Measurements from ENCODE around the gene MTFR1L.

MTFR1L gene

DNA sequence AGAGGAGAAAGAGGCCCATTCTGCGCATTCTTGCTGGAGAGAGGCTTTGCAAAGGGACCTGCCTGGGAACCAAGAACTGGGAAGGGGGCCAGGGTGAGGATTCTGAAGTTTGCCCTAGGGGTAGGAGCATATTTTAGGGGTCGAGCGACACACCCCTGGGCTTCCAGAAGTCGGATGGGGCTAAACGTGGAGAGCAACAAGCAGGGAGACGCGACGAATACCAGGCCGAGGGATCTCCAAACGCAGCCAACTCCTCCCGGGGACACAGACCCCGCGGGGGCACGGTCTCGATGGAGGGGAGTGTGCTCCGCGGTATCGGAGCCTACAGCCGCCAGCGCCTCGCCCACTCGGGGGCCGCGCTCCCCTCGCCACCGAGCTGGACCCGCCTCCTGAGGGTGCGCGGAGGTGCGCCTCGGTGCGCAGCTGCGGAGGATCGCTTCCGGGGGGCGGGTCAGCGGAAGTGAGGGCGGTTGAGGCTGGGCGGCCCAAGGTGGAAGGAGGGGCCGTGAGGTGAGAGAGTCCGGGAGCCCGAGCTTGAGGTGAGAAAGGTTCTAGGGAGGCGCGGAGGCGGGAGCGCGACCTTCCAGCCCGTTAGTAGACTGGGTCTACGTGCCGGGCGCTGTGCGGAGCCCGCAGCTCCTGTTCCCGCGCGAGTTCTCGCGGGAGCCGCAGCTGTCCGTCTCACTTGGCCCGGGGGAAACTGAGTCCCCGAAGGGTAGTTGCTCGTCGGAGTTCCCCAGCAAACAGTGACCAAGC lies at the start of gene MTFR1L:
TSS of gene MTFR1L (plus strand) at position 464 of the 756 bp plus-strand sequence. CDS start 3,151 bp downstream, outside the sequence.
- peak; percentile 27 for DNase-seq

DNA sequence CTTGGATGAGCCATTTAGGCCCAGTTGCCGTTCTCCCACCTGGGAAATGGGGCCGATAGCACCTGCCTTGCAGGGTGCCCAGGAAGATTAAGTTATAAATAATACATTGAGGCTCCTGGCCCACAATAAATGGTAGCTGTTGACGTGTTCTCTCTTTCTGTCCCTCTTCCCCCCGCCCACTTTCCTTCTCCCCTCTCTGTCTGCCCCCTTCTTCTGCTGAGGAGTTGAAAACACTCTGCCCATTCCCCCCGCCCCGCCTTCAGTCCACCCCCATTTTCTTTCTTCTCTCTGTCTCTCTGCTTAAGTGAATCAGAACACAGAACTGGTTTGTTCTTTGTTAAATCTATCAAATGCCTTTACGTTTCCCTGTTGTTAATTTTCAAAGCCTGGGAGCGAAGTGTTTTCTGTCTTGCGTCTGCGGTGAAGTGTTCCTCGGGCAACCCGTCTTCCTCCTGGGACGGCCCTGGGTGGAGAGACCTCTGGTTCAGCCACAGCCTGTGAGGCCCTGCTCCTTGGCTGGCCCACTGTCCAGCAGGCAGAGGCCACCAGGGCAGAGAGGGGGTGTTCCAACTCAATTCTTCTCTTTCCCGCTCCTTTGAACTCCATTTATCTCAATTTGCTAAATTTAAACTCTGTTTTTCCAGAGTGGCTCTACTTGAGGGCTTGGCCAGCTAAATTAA lies 49.1 kb upstream of the MTFR1L start:
- DNase-seq: no peak

- peak; percentile 81 for DNase-seq
These were observed 48.3 kb upstream of the MTFR1L start for GRCh38 chr1:25771221-25772114.

DNA sequence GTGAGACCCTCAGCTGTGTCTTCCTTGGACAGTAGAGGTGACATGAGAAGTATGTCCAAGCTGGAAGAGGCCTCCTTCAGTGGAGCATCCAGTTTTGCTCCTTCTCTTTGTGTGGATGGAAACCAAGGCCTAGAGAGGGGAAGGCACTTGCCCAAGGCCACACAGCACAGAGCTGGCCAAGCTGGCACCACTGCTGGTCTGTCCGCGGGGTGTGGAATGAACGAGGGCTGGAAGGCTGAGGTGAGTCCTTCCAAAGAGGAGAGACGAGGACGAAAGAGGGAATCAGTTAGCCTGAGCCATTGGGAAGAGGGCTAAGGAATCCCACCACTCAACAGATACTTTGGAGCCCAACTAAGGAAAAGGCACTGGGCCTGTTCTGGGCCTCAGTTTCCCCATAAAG lies 47.6 kb upstream of the MTFR1L start:
- no peak for DNase-seq

DNA sequence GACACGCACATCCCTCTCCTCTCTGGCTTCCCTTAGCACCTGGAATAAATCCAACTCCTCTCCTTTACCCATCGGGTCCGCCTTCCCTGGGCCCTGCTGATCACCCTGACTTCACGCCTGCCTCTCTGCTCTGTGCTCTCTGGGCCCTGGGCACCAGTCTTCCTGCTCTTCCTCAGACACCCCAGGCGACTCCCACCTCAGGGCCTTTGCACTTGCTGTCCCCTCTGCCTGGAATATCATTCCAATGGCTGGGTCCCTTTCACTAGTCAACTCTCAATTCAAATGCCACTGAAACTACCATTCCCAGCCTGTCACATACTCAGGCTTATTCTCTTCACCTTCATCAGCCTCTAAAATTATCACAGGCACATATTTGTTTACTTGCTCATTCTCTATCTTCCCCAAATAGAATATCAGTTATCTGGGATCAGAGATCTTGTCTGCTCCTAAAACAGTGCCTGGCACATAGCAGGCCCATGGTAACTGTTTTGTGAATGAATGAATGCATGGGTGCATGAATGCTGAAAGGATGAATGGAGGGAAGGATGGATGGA lies 47.0 kb upstream of the MTFR1L start:
- DNase-seq: no peak

DNA sequence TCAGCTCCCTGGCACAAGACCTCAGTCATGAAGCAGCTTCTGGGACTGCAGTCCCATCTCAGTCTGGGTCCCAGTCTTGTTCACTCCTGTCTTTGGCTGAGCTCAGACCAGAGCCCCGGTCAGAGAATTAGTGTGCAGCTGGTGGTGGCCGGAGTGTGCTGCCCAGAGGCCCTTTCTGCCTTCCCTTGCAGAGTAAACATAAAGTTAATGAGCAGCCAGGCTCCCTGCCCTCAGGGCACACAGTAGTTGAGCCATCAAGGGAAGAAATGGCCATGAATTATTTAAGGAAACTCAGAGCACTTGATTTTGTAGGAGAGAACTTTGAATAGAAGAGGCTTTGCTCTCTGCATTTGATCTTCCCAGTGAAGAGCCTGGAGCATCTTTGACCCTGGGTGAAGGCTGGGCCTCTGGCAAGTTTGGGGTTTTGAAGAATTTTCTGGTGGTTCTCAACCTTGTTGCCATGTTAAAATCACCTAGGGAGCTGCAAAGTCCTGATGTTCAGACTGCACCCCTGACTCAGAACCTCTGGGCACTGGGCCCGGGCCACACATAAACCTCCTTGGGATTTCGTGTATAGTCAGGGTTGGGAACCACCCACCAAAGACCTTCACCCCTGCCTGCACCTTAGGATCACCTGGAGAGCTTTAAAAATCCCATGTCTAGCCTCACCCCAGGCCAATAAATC lies 46.2 kb upstream of the MTFR1L start:
- no peak for DNase-seq

DNA sequence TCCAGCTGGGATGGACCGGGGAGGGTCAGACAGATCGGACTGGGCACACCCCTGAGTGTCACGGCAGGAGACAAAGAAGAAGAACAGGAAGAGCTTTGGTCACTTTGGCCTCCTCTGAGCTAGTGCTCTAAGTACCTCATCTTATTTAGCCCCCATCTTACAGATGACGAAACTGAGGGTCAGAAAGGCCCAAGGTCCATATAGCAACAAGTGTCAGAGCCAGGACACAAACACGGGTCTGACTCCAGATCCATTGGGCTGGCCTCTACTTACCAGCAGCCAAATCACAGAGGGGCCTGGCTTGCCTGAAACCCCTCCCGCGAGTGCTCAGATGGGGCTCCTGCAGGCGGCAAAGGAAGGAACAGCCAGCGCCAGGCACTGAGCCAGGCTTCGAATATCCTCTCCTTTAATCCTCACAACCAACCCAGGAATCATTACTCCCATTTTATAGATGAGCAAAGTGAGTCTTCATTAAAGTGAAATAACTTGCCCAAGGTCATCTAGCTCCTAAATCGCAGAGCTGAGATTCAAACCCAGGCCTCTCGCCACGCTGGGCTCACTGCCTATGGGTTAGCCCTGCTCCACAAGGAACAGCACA lies 45.4 kb upstream of the MTFR1L start:
- DNase-seq: no peak

DNA sequence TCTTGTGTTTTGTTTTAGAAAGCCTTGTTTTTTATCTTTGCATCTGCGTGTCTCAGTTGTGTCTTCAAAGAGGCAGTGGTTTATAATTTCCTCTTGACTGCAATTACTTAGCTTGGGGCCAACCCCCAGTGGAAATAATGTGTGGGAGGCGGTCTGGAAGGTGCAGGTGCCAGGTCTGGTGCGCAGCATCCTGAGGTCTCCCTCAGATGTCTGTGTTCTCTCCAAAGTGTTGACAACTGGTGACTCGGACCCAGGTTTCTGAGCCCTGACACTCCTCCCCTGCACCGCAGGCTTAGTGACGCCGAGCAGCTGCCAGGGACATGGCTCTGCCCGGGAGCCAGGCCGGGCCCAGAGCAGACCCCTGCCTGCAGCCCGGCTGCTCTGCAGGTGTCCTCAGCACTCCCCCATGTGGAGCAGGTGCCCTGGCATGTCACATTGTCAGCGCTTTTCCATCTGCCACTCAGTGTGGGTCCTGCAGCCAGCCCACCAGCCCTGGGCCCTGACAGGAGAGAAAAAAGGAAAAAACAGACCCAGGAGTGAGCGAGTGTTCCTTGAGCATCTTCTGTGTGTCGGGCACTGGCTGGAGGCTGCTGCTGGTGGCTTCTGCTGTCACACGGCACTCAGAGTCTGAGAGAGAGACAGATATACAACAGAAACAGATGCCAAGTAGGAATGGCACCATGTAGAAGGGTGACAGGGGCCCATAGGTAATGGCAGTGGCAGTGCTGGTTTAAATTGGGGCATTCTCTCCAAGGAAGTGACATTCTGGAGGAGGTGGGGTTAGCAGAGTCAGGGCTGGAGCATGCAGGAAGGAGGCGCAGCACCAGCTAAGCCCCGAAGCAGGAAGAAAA lies 44.6 kb upstream of the MTFR1L start:
- DNase-seq: no peak

- no peak for DNase-seq
These were observed 40.4 kb upstream of the MTFR1L start for GRCh38 chr1:25779388-25779787.

- DNase-seq: no peak
These were observed 39.9 kb upstream of the MTFR1L start for GRCh38 chr1:25779894-25780293.

DNA sequence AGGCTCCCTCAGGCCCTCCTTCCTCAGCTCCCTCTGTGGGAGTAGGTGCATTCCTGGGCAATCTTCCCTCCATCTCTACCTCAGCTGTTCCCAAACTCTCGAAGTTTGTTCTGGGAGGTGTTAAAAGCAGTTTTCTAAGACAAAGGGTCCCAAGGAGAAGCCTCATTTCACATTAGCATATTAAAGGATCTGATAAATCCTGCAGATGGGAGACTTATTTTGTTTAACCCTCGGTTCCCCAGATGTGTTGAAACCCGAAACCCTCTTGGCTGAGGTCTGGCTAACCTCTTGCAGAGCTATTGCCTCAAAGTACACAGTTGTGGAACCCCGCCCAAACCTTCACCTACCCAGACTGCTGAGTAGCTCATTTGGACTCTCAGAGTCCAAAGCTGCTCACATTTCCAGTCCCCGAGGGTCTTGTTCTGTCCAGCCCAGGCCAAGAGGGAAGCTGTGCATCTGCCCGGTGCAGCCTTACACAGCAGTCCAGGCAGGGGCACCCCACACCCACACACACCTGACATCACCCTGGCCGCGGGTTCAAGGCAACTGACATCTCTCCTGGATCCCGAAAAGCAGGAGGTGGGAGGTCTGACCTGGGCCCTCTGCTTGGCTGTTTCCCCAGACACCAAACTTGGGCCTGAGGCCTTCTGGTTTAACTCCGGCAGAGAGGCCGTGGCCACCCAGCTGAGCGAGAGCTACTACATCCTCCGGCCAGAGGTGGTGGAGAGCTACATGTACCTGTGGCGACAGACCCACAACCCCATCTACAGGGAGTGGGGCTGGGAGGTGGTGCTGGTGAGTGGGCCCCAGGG lies 39.2 kb upstream of the MTFR1L start:
- DNase-seq: peak; percentile 16

DNA sequence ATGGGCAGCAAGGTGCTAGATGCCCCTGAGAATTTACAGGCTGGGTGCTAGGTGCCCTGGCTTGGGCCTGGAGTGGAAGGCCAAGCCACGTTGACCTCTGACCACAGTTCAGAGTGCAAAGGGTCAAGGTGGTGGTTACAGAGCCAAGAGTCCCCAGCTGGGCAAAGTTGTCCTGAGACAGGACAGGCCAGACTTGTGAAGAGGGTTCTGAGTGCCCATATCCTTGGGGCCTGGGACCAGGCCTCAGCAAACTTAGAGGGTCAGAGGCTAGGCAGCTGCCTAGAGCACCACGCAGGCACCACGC lies 38.7 kb upstream of the MTFR1L start:
- no peak for DNase-seq

DNA sequence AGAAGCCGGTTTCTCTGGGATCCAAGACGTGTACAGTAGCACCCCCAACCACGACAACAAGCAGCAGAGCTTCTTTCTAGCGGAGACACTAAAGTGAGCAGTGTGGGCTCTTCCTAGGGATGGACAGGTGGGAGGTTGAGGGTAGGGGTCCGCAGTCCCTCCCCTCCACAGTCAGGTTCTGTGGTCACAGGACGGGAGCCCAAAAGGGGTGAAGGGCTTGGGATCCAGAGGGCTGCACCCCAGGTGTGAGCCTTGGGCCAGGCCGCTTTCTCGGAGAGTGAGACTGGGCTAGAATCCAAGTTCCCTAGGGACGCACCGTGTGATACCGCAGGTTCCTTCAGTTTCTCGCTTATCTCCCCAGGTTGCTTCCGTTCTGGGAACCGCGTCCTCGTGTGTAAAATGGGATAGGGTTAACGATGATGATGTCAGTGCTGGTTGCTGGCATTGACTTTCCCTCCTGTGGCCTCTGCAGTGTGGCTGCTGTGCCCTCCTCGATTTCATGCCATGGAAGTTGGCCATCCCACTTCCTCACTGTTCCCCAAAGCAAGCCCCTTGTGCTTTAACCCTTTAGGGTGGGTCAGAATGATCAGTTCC lies 37.0 kb upstream of the MTFR1L start:
- DNase-seq: no peak

- DNase-seq: peak; percentile 20
These were observed 35.1 kb upstream of the MTFR1L start for GRCh38 chr1:25784575-25785051.

DNA sequence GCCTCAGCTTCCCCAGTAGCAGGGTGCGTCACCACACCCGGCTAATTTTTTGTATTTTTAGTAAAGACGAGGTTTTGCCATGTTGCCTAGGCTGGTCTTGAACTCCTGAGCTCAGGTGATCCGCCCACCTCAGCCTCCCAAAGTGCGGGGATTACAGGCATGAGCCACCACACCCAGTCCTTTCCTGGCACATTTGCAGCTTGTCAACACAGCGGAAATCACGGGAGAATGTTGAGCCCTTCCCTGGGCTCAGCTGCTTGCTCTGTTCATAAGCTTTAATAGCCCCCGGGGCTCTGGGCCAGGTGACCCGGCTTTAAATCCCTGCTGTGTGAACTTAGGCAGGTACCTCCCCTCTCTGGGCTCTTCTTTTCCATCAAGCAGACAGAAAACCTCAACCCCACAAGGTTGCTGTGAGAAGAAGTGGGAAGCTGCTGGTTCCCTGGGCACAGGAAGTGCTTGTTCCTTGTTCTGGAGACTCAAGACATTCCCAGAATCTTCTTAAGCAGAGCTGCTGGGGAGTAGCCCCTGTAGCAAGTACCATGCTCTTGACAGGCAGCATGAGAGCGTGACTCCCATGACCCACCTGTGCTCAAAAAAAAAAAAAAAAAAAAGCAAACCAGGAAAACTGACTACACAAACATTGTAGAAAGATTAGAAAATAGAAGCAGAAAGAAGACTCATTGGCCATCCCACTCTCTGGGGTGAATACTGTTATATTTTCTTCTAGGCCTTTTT lies 34.3 kb upstream of the MTFR1L start:
- no peak for DNase-seq

DNA sequence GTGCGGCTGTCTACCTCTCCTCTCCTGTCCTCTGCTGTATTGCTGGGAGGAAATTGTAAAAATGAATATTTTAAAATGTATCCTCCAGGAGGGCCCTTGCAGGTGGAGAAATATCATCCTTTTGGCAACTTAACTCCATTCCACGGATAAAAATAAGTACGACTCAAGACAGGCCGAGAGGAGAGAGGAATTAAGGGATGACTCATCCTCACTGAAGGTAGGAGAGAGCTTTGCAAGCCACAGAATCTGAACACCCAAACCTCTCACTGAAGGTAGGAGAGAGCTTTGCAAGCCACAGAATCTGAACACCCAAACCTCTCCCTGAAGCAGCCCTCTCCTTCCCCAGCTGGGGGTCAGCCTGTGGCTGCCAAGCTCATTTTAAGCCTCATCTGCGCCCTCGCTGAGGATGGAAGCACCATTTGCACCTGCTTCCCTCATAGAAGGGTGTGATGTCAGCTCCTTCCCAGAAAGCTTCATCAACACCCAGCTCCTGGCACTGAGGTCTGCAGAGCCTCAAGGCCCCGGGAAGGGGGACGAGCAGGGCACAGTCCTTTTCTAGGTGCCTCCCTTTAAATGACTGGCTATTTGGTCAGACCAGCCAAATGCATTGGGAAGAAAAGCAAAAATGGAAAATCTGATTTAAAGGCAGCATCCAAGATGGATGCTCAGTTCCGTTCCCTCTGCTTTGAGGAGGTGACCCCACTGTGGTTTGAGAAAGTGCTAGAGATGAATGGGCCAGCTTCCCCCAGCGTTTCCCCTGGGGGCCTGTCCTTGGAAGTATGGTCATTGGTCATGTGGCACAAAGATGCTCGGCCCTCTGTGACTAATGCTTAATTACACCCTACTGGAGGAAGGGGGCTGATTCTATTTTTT lies 32.6 kb upstream of the MTFR1L start:
- DNase-seq: no peak

- no peak for DNase-seq
These were observed 32.0 kb upstream of the MTFR1L start for GRCh38 chr1:25787760-25788166.

DNA sequence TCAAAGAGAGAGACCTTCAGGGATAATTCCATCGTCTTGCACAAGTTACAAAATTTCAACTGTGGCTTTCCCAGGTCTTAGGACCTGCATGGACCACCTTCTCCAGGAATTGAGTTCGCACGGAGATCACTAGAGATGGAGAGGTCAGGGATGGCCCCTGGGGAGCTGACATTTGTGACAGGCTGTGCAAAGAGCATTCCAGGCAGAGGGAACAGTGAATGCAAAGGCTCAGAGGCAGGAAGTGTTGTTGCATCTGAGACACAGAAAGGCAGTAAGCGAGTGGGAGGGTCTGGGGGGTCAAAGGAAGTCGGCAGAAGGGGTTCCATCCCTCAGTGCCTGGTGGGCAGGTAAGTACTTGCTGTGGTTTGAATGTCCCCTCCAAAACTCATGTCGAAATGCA lies 29.3 kb upstream of the MTFR1L start:
- DNase-seq: no peak
